Hippocampal formation (tissue), 2 donors: ENCODE measurements around the gene CHST9.
A peak's percentile ranks its signal among the peaks of the same experiment; 100 is the strongest.
"Not testable (repeated sequence)": the region's sequence is repeated elsewhere in the genome, so short reads cannot be mapped to it uniquely, and the experiment has no call there.

Source experiments
- DNase-seq, 2 donors: peaks; one replicate each; lab custom pipeline; 2025; lab: John Stamatoyannopoulos, UW

Gene CHST9

GRCh38 chr18:27004056-27004829 is 180.9 kb downstream of the CHST9 start:
- DNase-seq: peak in 1 of 2 donors; percentile 49

- no peak for DNase-seq
Observed at GRCh38 chr18:26999797-27000196, 185.3 kb downstream of the CHST9 start.

GRCh38 chr18:26993568-26993967 is 191.5 kb downstream of the CHST9 start:
- no peak for DNase-seq

GRCh38 chr18:26992926-26993325 is 192.2 kb downstream of the CHST9 start:
- DNase-seq: no peak

- no peak for DNase-seq
Observed at GRCh38 chr18:26989842-26990241, 195.3 kb downstream of the CHST9 start.

GRCh38 chr18:26981360-26982082 is 203.6 kb downstream of the CHST9 start:
- DNase-seq: no peak

GRCh38 chr18:26978812-26979341 is 206.2 kb downstream of the CHST9 start:
- no peak for DNase-seq

GRCh38 chr18:26977781-26978180 is 207.3 kb downstream of the CHST9 start:
- DNase-seq: no peak

GRCh38 chr18:26976206-26976605 is 208.9 kb downstream of the CHST9 start:
- no peak for DNase-seq

GRCh38 chr18:26972549-26972948 is 212.6 kb downstream of the CHST9 start:
- DNase-seq: not testable (repeated sequence)

GRCh38 chr18:26971409-26971808 is 213.7 kb downstream of the CHST9 start:
- no peak for DNase-seq

GRCh38 chr18:26970637-26971036 is 214.5 kb downstream of the CHST9 start:
- DNase-seq: no peak

- no peak for DNase-seq
Observed at GRCh38 chr18:26965206-26965605, 219.9 kb downstream of the CHST9 start.

- DNase-seq: peak in 1 of 2 donors; percentile 7
Observed at GRCh38 chr18:26963292-26963691, 221.8 kb downstream of the CHST9 start.

- DNase-seq: no peak
Observed at GRCh38 chr18:26961839-26962238, 223.3 kb downstream of the CHST9 start.

- no peak for DNase-seq
Observed at GRCh38 chr18:26960911-26961310, 224.2 kb downstream of the CHST9 start.

GRCh38 chr18:26956863-26957262 is 228.2 kb downstream of the CHST9 start:
- no peak for DNase-seq

GRCh38 chr18:26948703-26949102 is 236.4 kb downstream of the CHST9 start:
- DNase-seq: no peak

GRCh38 chr18:26943906-26944305 is 241.2 kb downstream of the CHST9 start:
- DNase-seq: no peak

GRCh38 chr18:26941584-26941983 is 243.5 kb downstream of the CHST9 start:
- peak in 1 of 2 donors; percentile 62 for DNase-seq

- DNase-seq: no peak
Observed at GRCh38 chr18:26940744-26941398, 244.2 kb downstream of the CHST9 start.

GRCh38 chr18:26931659-26932058 is 253.4 kb downstream of the CHST9 start:
- no peak for DNase-seq

- DNase-seq: no peak
Observed at GRCh38 chr18:26930630-26931029, 254.5 kb downstream of the CHST9 start.
